Forelimb muscle (tissue), 1 donor: ENCODE results near the gene HSDL2. TPM values are rescaled to one million over a fixed set of nuclear protein-coding genes. Genes with fewer than 3 reads are reported as not detected.
"Not testable (repeated sequence)": the region's sequence is repeated elsewhere in the genome, so short reads cannot be mapped to it uniquely, and the experiment has no call there.

ENCODE experiments used
- DNase-seq: peaks from one replicate; pipeline ENCODE4 v3.0.0-alpha.2; 2013; ENCODE audit warnings: low read depth
- polyA plus RNA-seq: library from polyadenylated mRNA; unstranded; fragments of 120-200 nt; gene quantifications from one replicate; pipeline ENCODE4 v1.2.1, GENCODE V29; 2013; ENCODE audit not compliant: insufficient read length

The HSDL2 gene
- polyA plus RNA-seq, 1 donor, result 63.5 TPM

DNA sequence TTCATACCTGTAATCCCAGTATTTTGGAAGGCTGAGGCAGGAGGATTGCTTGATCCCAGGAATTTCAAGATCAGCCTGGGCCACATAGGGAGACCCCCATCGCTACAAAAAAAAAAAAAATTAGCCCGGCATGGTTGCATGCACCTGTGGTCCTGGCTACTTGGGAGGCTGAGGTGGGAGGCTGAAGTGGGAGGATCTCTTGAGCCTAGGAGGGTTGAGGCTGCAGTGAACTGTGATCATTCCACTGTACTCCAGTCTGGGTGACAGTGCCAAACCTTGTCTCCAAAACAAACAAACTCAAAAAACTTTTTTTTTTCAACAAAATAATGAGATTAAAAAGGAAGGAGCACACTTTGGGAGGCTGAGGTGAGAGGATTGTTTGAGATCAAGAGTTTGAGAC is 120.9 kb downstream of the HSDL2 start:
- no peak for DNase-seq

DNA sequence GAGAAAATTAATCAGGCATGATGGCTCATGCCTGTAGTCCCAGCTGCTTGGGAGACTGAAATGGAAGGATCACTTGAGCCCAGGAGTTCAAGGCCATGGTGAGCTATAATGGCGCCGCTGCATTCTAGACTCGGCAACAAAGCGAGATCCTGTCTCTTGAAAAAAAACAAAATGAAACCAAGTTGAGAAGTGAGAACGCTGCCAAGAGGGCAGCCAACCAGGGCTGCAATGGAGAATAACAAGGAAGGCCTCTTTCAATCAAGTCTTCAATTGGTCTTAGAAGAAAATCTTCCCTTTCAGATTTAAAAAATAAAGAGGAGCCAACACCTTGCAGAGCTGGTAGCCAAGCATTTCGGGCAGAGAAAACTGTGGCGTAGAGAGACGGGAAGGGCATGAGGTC is 121.4 kb downstream of the HSDL2 start:
- no peak for DNase-seq

DNA sequence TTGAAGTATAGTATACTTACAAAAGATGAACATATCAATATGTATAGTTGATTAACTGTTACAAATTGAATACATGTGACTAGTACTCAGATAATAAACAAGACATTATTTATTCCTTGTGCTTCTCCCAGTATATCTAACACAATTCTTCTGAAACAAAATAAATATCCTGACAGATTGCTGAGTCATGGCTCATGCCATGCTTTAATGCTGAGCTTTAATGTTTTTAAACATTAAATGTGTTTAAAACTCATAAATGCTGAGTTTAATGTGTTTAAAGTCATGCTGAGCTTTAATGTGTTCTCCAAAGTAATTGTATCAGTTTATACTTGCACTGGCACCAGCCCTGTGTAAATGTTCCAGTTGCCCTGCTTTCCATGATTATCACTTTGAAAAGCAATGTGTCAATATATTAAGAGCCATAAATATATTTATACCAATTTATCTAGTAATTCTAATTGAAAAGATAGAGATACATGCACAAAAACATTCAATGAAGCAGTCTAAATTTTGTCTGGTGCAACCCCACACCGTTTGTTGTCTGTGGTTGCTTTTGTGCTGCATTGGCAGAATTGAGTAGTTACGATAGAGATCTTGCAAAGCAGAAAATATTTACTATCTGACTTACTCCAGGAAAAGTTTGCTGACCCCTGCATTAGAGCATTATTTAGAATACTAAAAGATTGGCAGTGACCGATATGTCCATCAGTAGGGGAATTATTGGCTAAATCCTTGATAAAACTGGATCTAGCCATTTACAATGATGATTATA is 122.5 kb downstream of the HSDL2 start:
- no peak for DNase-seq

DNA sequence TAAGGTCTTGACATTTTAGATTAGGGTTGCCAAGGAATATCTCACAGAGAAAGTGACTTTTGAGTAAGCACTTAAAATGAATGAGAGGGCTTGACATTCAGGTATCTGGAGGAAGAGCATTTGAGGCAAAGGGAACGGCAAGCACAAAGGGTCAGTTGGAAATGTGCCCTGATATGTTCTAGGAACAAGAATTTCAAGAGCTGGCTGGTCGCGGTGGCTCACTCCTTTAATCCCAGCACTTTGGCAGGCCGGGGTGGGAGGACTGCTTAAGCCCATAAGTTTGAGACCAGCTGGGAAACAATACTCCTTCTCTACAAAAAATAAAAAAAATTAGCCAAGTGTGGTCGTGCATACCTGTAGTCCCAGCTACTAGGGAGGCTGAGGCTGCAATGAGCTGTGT is 123.3 kb downstream of the HSDL2 start:
- DNase-seq, result no peak

DNA sequence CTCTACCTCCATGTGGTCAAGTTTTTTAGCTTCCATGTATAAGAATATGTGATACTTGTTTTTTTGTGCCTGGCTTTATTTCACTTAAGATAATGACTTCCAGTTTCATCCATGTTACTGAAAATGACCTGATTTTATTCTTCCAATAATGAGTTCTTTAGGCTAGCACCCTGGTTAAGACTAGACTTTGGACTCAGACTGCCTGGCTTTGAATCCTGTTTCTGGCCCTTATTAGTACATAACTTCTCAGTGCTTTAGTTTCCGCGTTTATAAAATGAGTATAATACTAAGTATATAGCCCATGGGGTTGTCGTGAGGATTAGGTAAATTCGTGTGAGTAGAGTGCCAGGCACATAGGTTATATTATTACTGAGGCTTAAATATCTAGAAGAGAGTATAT is 125.2 kb downstream of the HSDL2 start:
- DNase-seq, result no peak

DNA sequence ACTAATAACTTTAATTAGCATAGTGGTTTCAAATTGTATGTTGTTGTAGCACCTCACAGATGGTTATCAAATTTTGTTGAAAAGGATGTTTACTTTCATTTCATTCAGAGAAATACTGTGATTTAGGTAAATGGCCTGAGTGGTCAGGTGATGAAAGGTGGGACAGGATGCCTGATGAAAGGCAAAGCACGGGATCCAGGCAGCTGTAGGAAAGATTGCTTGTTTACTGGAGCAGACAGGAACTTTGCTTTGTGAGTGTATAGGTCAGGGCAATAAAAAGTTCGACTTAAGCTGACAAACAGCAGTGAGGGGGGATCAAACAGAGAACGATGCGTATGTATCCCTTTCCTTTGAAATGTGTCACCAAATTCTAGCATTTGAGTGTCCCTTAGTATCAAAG is 125.7 kb downstream of the HSDL2 start:
- DNase-seq, result no peak

DNA sequence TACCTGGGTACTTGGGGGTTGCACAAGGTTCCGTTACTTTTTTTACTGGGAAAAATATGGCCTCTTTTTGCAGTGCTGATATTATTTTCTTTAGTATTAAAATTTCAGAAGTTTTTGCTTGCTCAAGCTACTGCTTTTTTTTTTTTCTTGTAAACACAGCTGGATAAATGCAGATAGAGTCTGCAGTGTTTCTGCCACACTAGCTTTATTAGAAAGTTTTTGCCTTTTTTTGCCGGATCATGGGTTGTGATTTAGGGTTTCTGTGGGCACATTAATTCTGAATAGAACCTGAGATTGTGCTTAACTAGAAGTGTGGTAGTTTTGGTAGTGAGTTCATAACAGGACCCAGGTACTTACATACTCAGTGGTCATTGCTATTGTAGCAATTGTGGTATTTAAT is 126.7 kb downstream of the HSDL2 start:
- DNase-seq, result no peak

DNA sequence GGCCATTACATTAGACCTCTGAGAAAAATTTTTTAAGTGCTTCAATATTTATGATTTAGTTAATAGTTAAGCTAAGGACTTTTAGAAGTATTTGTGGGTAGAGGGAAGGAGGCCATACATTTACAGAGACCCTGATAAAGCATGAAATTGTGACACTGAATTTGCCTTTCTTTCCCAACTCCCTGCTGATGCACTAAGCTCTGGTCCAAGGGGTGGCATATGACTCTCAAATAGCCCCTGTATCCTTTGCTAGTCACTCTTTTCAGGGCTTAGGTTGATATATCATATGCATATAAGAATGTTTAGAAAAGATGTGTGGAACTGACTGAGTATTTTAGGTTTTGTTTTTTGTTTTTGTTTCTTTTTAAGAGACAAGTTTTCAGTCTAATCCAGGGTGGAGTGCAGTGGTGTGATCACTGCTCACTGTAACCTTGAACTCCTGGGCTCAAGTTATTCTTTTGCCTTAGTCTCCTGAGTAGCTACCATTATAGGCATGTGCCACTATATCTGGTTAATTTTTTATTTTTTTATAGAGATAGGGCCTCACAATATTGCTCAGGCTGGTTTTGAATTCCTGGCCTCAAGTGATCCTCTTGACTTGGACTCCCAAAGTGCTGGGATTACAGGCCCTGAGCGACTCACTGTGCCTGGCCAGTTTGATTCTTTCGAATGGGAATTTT is 127.2 kb downstream of the HSDL2 start:
- no peak for DNase-seq

DNA sequence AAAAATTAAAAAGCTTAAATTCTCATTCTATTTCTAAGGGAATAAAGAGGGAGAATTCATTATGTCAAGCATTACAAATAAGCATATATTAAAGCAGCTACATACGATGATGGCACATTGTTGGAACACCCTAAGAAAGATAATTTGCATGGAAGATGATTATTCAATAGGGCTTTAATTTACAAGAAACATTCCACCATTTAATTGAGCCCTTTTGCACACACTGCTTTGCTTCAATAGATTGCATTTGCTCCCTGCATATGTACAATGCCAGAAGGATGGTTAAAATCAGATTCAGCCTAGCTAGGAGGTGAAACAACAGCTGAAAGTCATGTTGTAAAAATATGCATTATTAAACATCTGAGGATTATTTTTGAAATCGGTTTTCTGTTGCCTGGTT is 128.5 kb downstream of the HSDL2 start:
- no peak for DNase-seq

DNA sequence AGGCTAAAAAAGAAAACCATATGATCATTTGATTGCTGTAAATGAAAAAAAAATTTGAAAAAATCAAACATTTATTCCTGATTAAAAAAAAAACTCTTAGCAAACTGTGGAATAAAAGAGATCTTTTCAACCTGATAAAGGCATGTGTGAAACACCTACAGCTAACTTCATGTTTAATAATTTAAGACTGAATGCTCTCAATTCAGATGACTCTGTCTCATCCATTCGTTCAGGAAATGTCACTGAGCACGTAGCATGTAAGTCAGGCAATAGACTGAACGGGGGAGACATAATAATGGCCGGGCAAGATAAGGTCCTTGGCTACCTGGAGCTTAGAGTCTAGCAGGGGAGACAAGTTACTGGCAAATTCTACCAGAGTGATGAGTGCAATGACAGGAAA is 132.5 kb downstream of the HSDL2 start:
- DNase-seq, result not testable (repeated sequence)

DNA sequence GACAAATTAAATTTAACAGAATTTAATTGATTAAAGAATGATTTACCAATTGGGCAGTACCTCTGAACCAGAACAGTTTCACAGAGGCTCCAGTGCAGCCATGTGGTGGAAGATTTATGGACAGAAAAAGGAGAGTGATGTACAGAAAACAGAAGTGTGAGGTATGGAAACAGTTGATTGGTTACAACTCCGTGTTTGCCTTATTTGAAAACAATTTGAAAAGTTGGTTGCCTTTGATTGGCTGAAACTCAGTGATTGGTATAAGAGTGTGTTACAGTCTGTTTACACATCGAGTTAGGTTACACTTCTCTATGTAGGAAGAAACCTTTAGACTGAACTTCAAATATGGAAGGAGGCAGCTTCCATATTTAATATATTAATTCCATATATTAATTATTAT is 136.9 kb downstream of the HSDL2 start:
- DNase-seq, result no peak

DNA sequence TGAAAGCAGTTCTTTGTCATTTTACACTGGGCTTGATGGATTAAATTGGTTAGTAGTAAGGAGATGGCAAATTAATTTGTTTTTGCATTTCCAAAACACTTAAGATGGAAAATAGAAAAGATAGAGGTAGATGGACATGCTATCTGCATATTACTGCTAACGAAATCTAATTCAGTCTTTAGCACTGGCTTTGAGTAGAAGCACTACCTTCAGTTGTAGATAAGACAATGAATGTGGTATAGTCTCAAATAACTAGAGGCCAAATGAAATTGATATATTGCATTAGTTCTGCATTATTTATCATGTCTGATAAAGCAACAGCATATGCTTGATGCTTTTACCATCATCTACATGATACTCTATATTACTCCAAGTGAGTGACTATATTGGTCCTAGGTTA is 140.2 kb downstream of the HSDL2 start:
- no peak for DNase-seq

DNA sequence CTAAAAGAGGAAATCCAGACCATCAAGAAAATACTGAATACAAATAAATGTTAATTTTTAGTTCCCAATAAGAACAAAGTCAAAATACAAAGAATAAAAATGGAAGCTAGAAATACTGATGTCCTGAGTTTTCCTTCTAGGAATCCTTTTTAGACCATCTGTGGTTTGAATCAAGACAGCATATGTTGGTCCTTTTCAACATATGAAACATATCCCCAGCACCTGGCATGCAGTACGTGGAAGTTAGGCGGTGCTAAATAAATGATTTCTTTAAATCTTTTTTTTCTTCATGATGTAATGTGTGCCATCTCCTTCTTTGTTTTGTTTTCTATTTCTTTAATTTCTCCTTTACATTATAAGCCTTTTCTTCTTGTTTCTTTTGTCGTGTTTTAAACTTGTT is 140.7 kb downstream of the HSDL2 start:
- no peak for DNase-seq

Other genes starting within 250 kb of the HSDL2 start
- gene SUSD1, start 204.8 kb upstream of the HSDL2 start, polyA plus RNA-seq, result 9.7 TPM
- gene PTBP3, start 46.5 kb upstream of the HSDL2 start, polyA plus RNA-seq, result 14.6 TPM
- gene KIAA1958, start 106.7 kb downstream of the HSDL2 start, polyA plus RNA-seq, result 3.3 TPM